HepG2 (cell line): ENCODE results near the gene VDAC2. TPM values are rescaled to one million over a fixed set of nuclear protein-coding genes. Genes with fewer than 3 reads are reported as not detected.

Experiments
- ARNTL ChIP-seq: sonication (generic); formaldehyde crosslinking; IDR thresholded peaks from 2 replicates; pipeline ENCODE4 v1.4.0; 2020; ENCODE audit warnings: mild to moderate bottlenecking, missing genetic modification reagents
- HES4 ChIP-seq: sonication (generic); formaldehyde crosslinking; IDR thresholded peaks from 2 replicates; pipeline ENCODE4 v1.9.0; 2021; ENCODE audit warnings: mild to moderate bottlenecking, missing genetic modification reagents, borderline replicate concordance
- JUNB ChIP-seq: sonication (generic); formaldehyde crosslinking; IDR thresholded peaks from 2 replicates; pipeline ENCODE4 v1.8.0; 2022; ENCODE audit warnings: missing genetic modification reagents, mild to moderate bottlenecking, borderline replicate concordance
- JUND ChIP-seq: sonication (generic); formaldehyde crosslinking; IDR thresholded peaks from 2 replicates; pipeline ENCODE4 v1.8.0; 2022; ENCODE audit warnings: mild to moderate bottlenecking, missing genetic modification reagents
- NFIB ChIP-seq: sonication (generic); formaldehyde crosslinking; IDR thresholded peaks from 2 replicates; pipeline ENCODE4 v1.9.0; 2021; ENCODE audit warnings: missing genetic modification reagents, mild to moderate bottlenecking, borderline replicate concordance
- RAD21 ChIP-seq: fragments of 450-650 bp; formaldehyde crosslinking; IDR thresholded peaks from 2 replicates; pipeline ENCODE4 v1.5.0; 2020; ENCODE audit warnings: mild to moderate bottlenecking
- RARG ChIP-seq: sonication (generic); formaldehyde crosslinking; IDR thresholded peaks from 2 replicates; pipeline ENCODE4 v1.4.0; 2020; ENCODE audit warnings: low read depth, mild to moderate bottlenecking, missing genetic modification reagents
- RFXANK ChIP-seq: IDR thresholded peaks from 2 replicates; pipeline ENCODE4 v1.6.1; 2016
- SRY ChIP-seq: sonication (generic); formaldehyde crosslinking; IDR thresholded peaks from 2 replicates; pipeline ENCODE4 v1.8.0; 2022; ENCODE audit warnings: mild to moderate bottlenecking, missing genetic modification reagents
- TBL1XR1 ChIP-seq: fragments of 150-350 bp; IDR thresholded peaks from 2 replicates; pipeline ENCODE4 v1.6.1; 2014; ENCODE audit warnings: borderline replicate concordance, low read length; ENCODE audit not compliant: partially characterized antibody
- TCF7 ChIP-seq: sonication (generic); IDR thresholded peaks from 2 replicates; pipeline ENCODE4 v1.6.1; 2016; ENCODE audit warnings: antibody characterized with exemption, low read depth
- XBP1 ChIP-seq: sonication (generic); formaldehyde crosslinking; IDR thresholded peaks from 2 replicates; pipeline ENCODE4 v1.5.0; 2020; ENCODE audit warnings: missing genetic modification reagents
- ZNF547 ChIP-seq: sonication (generic); formaldehyde crosslinking; IDR thresholded peaks from 2 replicates; pipeline ENCODE4 v1.5.1; 2020; ENCODE audit warnings: mild to moderate bottlenecking, missing genetic modification reagents
- ZNF777 ChIP-seq: sonication (generic); formaldehyde crosslinking; IDR thresholded peaks from 2 replicates; pipeline ENCODE4 v1.4.0; 2020; ENCODE audit warnings: missing genetic modification reagents
- ZNF883 ChIP-seq: sonication (generic); formaldehyde crosslinking; IDR thresholded peaks from 2 replicates; pipeline ENCODE4 v1.5.1; 2020; ENCODE audit warnings: mild to moderate bottlenecking, missing genetic modification reagents; ENCODE audit errors: not compliant biosample characterization
- polyA plus RNA-seq, 8 experiments: library from polyadenylated mRNA; depleted of rRNA in 3 of 8; stranded (reverse) in 7 of 8; unstranded in 1 of 8; fragments of >200 nt; fragmentation: Illumina TruSeq in 4 of 8; extraction: Trizol in 4 of 8; gene quantifications; 2 replicates each; pipeline versions ENCODE4 v1.2.1 to v1.2.3, GENCODE V29; 2011 to 2016; ENCODE audit warnings: low read depth in 4 of 8, missing spikeins in 1 of 8, mixed read lengths in 1 of 8; ENCODE audit not compliant: insufficient read depth in 1 of 8
- total RNA-seq, 5 experiments: library from RNA; depleted of rRNA; stranded (reverse); fragments of >200 nt; fragmentation: Illumina TruSeq; extraction: Trizol; gene quantifications; 2 replicates each; pipeline ENCODE4 v1.2.3, GENCODE V29; 2016; ENCODE audit warnings: low read depth in 1 of 5
- TF ChIP-seq, protein P1 (sequence below): sonication (generic); formaldehyde crosslinking; IDR thresholded peaks from 2 replicates; pipeline ENCODE4 v1.5.0; 2020; ENCODE audit warnings: missing genetic modification reagents, mild to moderate bottlenecking, borderline replicate concordance
- TF ChIP-seq, protein P2 (sequence below): sonication (generic); formaldehyde crosslinking; IDR thresholded peaks from 2 replicates; pipeline ENCODE4 v1.4.0; 2020; ENCODE audit warnings: mild to moderate bottlenecking, missing genetic modification reagents
- TF ChIP-seq, protein P3 (sequence below): sonication (generic); formaldehyde crosslinking; conservative IDR thresholded peaks from 2 replicates; pipeline ENCODE4 v1.4.0; 2020; ENCODE audit warnings: mild to moderate bottlenecking, missing genetic modification reagents, moderate library complexity
- TF ChIP-seq, protein P4 (sequence below): sonication (generic); formaldehyde crosslinking; IDR thresholded peaks from 2 replicates; pipeline ENCODE4 v1.5.0; 2020; ENCODE audit warnings: missing genetic modification reagents
- TF ChIP-seq, protein P5 (sequence below): sonication (generic); formaldehyde crosslinking; IDR thresholded peaks from 2 replicates; pipeline ENCODE4 v1.5.1; 2020; ENCODE audit warnings: missing genetic modification reagents, mild to moderate bottlenecking, borderline replicate concordance
- TF ChIP-seq, protein P6 (sequence below): sonication (generic); formaldehyde crosslinking; IDR thresholded peaks from 2 replicates; pipeline ENCODE4 v1.8.1; 2023; ENCODE audit warnings: mild to moderate bottlenecking, missing genetic modification reagents, borderline replicate concordance

VDAC2 gene
- total and polyA plus RNA-seq, 2 of the 13 experiments (the other 11 are each of a cell fraction or from before 2014, with no cell fraction given): 67.9 to 222 TPM

DNA sequence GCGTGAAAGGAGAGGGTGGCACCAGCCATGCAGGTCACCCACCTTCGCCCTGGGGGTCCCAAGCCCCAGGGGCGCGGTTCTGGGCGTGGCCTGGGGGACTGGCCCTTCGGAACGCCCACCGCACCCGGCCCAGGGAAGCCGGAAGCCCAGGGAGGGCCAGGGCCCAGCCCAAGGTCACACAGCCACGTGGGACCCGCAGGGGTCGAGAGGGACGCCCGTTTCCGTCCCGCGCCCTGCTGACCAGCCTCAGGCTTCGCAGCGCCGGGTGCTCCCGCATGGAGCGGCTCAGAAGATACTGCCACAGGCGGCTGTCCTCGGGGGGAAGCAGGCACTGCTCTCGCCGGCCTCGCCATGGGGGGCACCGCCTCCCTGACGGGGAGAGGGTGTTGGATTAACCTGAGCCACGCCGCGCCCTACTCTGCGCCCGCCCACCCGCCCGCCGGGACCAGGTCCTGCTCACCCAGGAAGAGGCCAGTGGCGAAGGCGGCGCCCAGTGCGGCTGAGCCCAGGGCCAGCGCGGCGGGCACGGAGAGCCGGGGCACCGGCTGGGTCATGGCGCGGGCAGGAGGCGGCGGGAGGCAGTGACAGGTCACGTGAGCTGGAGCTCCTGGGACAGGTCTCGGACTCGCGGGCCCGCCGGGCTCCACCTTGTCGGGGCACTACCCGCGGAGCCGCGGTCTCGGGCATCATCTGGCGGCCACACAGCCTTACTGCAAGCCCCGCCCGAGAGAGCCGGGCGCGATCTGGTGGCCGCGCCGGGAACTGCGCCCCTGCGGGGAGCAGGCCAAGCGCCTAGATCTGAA, 25.0 kb downstream of the VDAC2 start, which contains the start of gene COMTD1 (continued):
- TF ChIP-seq, protein P1, sequence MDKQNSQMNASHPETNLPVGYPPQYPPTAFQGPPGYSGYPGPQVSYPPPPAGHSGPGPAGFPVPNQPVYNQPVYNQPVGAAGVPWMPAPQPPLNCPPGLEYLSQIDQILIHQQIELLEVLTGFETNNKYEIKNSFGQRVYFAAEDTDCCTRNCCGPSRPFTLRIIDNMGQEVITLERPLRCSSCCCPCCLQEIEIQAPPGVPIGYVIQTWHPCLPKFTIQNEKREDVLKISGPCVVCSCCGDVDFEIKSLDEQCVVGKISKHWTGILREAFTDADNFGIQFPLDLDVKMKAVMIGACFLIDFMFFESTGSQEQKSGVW: 0 out of 2 replicates have a peak, but pooled peaks have one; percentile 44
- TF ChIP-seq ZNF547 (CRISPR knock-in tag): no peak
- TF ChIP-seq TCF7: no peak
- TF ChIP-seq HES4 (CRISPR knock-in tag): no peak
- no peak for TF ChIP-seq JUND
- TF ChIP-seq JUNB (CRISPR knock-in tag): no peak
- peak; percentile 25 for TF ChIP-seq TBL1XR1
- TF ChIP-seq, protein P2, sequence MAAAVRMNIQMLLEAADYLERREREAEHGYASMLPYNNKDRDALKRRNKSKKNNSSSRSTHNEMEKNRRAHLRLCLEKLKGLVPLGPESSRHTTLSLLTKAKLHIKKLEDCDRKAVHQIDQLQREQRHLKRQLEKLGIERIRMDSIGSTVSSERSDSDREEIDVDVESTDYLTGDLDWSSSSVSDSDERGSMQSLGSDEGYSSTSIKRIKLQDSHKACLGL (CRISPR knock-in tag): peak; percentile 84; the same call in 1 of the 2 replicates
- no peak for TF ChIP-seq NFIB (CRISPR knock-in tag)
- TF ChIP-seq, protein P3, sequence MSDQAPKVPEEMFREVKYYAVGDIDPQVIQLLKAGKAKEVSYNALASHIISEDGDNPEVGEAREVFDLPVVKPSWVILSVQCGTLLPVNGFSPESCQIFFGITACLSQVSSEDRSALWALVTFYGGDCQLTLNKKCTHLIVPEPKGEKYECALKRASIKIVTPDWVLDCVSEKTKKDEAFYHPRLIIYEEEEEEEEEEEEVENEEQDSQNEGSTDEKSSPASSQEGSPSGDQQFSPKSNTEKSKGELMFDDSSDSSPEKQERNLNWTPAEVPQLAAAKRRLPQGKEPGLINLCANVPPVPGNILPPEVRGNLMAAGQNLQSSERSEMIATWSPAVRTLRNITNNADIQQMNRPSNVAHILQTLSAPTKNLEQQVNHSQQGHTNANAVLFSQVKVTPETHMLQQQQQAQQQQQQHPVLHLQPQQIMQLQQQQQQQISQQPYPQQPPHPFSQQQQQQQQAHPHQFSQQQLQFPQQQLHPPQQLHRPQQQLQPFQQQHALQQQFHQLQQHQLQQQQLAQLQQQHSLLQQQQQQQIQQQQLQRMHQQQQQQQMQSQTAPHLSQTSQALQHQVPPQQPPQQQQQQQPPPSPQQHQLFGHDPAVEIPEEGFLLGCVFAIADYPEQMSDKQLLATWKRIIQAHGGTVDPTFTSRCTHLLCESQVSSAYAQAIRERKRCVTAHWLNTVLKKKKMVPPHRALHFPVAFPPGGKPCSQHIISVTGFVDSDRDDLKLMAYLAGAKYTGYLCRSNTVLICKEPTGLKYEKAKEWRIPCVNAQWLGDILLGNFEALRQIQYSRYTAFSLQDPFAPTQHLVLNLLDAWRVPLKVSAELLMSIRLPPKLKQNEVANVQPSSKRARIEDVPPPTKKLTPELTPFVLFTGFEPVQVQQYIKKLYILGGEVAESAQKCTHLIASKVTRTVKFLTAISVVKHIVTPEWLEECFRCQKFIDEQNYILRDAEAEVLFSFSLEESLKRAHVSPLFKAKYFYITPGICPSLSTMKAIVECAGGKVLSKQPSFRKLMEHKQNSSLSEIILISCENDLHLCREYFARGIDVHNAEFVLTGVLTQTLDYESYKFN (CRISPR knock-in tag): 0 out of 2 replicates have a peak, but pooled peaks have one; percentile 15
- TF ChIP-seq ARNTL (CRISPR knock-in tag): 0 out of 2 replicates have a peak, but pooled peaks have one; percentile 48
- TF ChIP-seq ZNF777: peak; percentile 56; the same call in 1 of the 2 replicates
- TF ChIP-seq, protein P4, sequence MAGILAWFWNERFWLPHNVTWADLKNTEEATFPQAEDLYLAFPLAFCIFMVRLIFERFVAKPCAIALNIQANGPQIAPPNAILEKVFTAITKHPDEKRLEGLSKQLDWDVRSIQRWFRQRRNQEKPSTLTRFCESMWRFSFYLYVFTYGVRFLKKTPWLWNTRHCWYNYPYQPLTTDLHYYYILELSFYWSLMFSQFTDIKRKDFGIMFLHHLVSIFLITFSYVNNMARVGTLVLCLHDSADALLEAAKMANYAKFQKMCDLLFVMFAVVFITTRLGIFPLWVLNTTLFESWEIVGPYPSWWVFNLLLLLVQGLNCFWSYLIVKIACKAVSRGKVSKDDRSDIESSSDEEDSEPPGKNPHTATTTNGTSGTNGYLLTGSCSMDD (CRISPR knock-in tag): no peak
- TF ChIP-seq, protein P5, sequence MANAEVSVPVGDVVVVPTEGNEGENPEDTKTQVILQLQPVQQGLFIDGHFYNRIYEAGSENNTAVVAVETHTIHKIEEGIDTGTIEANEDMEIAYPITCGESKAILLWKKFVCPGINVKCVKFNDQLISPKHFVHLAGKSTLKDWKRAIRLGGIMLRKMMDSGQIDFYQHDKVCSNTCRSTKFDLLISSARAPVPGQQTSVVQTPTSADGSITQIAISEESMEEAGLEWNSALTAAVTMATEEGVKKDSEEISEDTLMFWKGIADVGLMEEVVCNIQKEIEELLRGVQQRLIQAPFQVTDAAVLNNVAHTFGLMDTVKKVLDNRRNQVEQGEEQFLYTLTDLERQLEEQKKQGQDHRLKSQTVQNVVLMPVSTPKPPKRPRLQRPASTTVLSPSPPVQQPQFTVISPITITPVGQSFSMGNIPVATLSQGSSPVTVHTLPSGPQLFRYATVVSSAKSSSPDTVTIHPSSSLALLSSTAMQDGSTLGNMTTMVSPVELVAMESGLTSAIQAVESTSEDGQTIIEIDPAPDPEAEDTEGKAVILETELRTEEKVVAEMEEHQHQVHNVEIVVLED: peak; percentile 21
- peak; percentile 87 for TF ChIP-seq SRY (CRISPR knock-in tag)
- no peak for TF ChIP-seq RARG (CRISPR knock-in tag)
- 0 out of 2 replicates have a peak, but pooled peaks have one; percentile 37 for TF ChIP-seq RFXANK (CRISPR knock-in tag)
- TF ChIP-seq ZNF883 (CRISPR knock-in tag): no peak
- TF ChIP-seq, protein P6, sequence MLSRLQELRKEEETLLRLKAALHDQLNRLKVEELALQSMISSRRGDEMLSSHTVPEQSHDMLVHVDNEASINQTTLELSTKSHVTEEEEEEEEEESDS (CRISPR knock-in tag): no peak
- TF ChIP-seq RAD21 (CRISPR knock-in tag): peak; percentile 100
- TF ChIP-seq XBP1 (CRISPR knock-in tag): no peak
